HG02798 (cell line): ENCODE results near the gene ZNF444.

ENCODE experiments used
- ATAC-seq: cut with Tn5 transposase; IDR thresholded peaks from one replicate; pipeline ENCODE4 v1.9.1; 2021; ENCODE audit warnings: mild to moderate bottlenecking; ENCODE audit not compliant: unreplicated experiment, poor library complexity

ZNF444 gene

GRCh38 chr19:56120371-56121179, 20.5 kb upstream of the ZNF444 start:
- peak; percentile 37 for ATAC-seq

- ATAC-seq, result peak; percentile 91
Measured at GRCh38 chr19:56121180-56122167, 19.6 kb upstream of the ZNF444 start, which contains the start of gene ZNF787. TSS of gene ZNF787 (minus strand) at chr19:56121295. CDS start at chr19:56103217, 18,078 bp downstream.

GRCh38 chr19:56123266-56123891, 17.7 kb upstream of the ZNF444 start:
- ATAC-seq, result no peak

- no peak for ATAC-seq
Measured at GRCh38 chr19:56124578-56124977, 16.5 kb upstream of the ZNF444 start.

- ATAC-seq, result no peak
Measured at GRCh38 chr19:56125806-56126590, 15.1 kb upstream of the ZNF444 start.

GRCh38 chr19:56126983-56127780, 13.9 kb upstream of the ZNF444 start:
- no peak for ATAC-seq

GRCh38 chr19:56130006-56130405, 11.1 kb upstream of the ZNF444 start:
- ATAC-seq, result no peak

GRCh38 chr19:56131651-56132050, 9.4 kb upstream of the ZNF444 start:
- no peak for ATAC-seq

GRCh38 chr19:56132316-56132822, 8.7 kb upstream of the ZNF444 start:
- no peak for ATAC-seq

GRCh38 chr19:56133858-56134653, 7.0 kb upstream of the ZNF444 start:
- no peak for ATAC-seq

- ATAC-seq, result no peak
Measured at GRCh38 chr19:56134654-56134921, 6.5 kb upstream of the ZNF444 start.

GRCh38 chr19:56136362-56136761, 4.7 kb upstream of the ZNF444 start:
- no peak for ATAC-seq

- ATAC-seq, result no peak
Measured at GRCh38 chr19:56137405-56137804, 3.7 kb upstream of the ZNF444 start.

- no peak for ATAC-seq
Measured at GRCh38 chr19:56138069-56138468, 3.0 kb upstream of the ZNF444 start.

- no peak for ATAC-seq
Measured at GRCh38 chr19:56139847-56140582, 1.1 kb upstream of the ZNF444 start.

- ATAC-seq, result no peak
Measured at GRCh38 chr19:56141417-56141993, 418 bp downstream of the ZNF444 start.

GRCh38 chr19:56142087-56142787, 1.1 kb downstream of the ZNF444 start:
- no peak for ATAC-seq
